ENCODE data around the gene BLM. TPM values are rescaled to one million over a fixed set of nuclear protein-coding genes. Genes with fewer than 3 reads are reported as not detected.

BLM gene
- total and polyA plus RNA-seq, 2 experiments from 2014 or later = 1.9 to 4.8 TPM

DNA sequence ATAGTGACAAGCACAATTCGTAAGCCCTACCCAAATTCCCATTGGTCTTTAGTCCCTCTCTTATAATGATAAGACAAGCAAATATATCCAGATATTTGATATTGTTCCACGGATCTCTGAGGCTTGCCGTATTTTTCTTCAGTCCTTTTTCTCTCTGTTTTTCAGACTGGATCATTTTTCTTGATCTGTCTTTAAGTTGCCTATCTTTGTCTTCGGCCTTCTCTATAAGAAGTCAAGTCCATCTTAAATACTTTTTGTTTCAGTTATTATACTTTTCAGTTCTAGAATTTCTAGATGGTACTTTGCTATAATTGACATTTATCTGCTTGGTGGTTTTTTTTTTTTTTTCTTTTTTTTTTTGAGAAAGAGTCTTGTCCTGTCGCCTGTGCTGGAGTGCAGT, 13.7 kb upstream of the BLM start:
- TF ChIP-seq EZH2 (IDR thresholded peaks at IDR 0.05; ENCODE audit: insufficient read depth, poor library complexity, severe bottlenecking) = no peak
- TF ChIP-seq EZH2phosphoT487 (IDR thresholded peaks at IDR 0.05; ENCODE audit: insufficient read depth, low read depth) = no peak
- Histone ChIP-seq H3K4me3 (no peak overlapping the region), H3K9me2 (ENCODE audit: insufficient read depth) (no peaks in the 10 kb centered on the region), H4K20me1 (ENCODE audit: insufficient read depth) (no peaks in the 10 kb centered on the region), H3K4me1 (ENCODE audit: insufficient read depth) (no peaks in the 10 kb centered on the region), H2AFZ (no peak overlapping the region), H3K36me3 (ENCODE audit: low read depth) (no peaks in the 10 kb centered on the region), H3F3A (ENCODE audit: insufficient read depth) (no peaks in the 10 kb centered on the region), H3K27ac (no peak overlapping the region), H3K9ac (no peak overlapping the region), H3K4me2 (ENCODE audit: unreplicated experiment) (no peak overlapping the region), H3K79me2 (ENCODE audit: insufficient read depth) (no peaks in the 10 kb centered on the region), H3K27me3 (replicated peaks; ENCODE audit: insufficient read depth) (no peaks in the 10 kb centered on the region), H3K9me3 (ENCODE audit: low read depth) (no peaks in the 10 kb centered on the region)
- in situ Hi-C loops (cut with MboI) = no loop called here
- DNase-seq = no peak
- 91% methylated on average over 5 of the region's 5 CpGs for WGBS, 2 experiments (ENCODE audit: low coverage in 1 of 2, low lambda C conversion rate in 2 of 2, missing lambda C conversion rate in 2 of 2)

DNA sequence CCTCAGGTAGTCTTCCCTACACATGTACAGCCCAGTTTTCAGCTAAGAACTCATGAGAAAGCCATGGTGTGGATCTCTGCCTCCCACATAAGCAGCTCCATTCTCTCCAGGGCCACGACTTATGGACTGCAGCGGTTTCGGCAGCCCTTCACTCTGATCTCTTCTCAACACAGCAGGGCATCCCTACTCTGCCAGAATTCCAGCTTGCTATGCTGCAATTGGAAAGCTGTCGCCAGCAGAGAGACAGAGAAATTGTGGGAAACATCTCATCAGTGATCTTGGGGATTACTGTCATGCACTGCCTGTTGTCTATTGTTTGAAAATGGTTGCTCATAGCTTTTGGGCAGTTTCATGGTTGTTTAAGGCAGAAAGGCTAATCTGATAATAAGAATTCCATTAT, 11.9 kb upstream of the BLM start:
- H3K9me3 ChIP-seq (ENCODE audit: low read depth) = no peaks in the 10 kb centered on the region
- H3K9me2 ChIP-seq (ENCODE audit: insufficient read depth) = no peaks in the 10 kb centered on the region
- H3K9ac ChIP-seq = no peak overlapping the region
- no peak overlapping the region for H3K4me2 ChIP-seq (ENCODE audit: unreplicated experiment)
- no peaks in the 10 kb centered on the region for H3F3A ChIP-seq (ENCODE audit: insufficient read depth)
- 90 to 96% methylated on average over 4 of the region's 4 CpGs for WGBS, 2 experiments (ENCODE audit: low coverage in 1 of 2, low lambda C conversion rate in 2 of 2, missing lambda C conversion rate in 2 of 2)
- no peaks in the 10 kb centered on the region for H3K4me1 ChIP-seq (ENCODE audit: insufficient read depth)
- H3K79me2 ChIP-seq (ENCODE audit: insufficient read depth) = no peaks in the 10 kb centered on the region
- no peak overlapping the region for H3K27ac ChIP-seq
- no peaks in the 10 kb centered on the region for H4K20me1 ChIP-seq (ENCODE audit: insufficient read depth)
- TF ChIP-seq EZH2phosphoT487 (IDR thresholded peaks at IDR 0.05; ENCODE audit: insufficient read depth, low read depth) = no peak
- TF ChIP-seq EZH2 (IDR thresholded peaks at IDR 0.05; ENCODE audit: insufficient read depth, poor library complexity, severe bottlenecking) = no peak
- H3K36me3 ChIP-seq (ENCODE audit: low read depth) = no peaks in the 10 kb centered on the region
- no peaks in the 10 kb centered on the region for H3K27me3 ChIP-seq (replicated peaks; ENCODE audit: insufficient read depth)
- H3K4me3 ChIP-seq = no peak overlapping the region
- no peak overlapping the region for H2AFZ ChIP-seq
- in situ Hi-C loops (cut with MboI) = no loop called here
- no peak for DNase-seq

DNA sequence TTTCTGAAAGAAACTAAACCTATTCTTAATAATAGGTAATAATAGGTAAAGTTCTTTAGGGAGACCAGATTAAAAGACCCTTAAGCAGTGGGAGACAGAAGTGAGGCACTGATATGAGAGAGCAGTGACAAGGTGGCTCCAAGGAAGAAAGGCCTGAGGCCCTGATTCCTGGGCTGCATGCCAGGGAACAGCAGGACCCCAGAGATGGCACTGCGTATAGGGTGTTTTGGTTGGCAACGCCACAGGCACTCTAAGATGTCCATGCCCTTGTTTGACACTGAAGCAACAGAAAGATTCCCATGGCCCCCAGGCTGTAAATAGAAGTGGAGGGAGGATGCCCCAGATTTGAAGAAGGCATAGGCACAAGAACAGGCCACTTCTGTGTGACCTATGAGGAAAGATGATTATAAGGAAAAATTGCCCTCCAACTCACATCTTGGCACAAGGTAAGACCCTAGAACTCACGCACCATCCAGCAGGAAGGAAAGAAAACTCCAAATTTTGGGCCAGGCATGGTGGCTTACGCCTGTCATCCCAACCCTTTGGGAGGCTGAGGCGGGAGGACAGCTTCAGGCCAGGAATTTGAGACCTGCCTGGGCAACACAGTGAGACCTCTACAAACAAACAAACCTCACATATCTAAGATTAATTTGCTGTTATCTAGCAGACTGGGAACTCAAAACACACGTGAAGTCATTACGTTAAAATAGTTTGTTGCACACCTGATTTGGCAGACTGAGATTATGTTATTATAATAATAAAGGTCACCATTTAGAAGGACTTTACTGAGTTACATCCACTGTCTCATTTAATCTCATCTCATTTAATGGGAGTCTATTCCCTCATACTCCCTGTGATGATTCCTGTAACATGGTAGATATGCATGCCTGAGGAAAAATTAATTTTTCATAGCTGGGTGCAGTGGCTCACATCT, 10.5 kb upstream of the BLM start:
- TF ChIP-seq EZH2phosphoT487 (IDR thresholded peaks at IDR 0.05; ENCODE audit: insufficient read depth, low read depth) = no peak
- TF ChIP-seq EZH2 (IDR thresholded peaks at IDR 0.05; ENCODE audit: insufficient read depth, poor library complexity, severe bottlenecking) = no peak
- Histone ChIP-seq H3K9me2 (ENCODE audit: insufficient read depth) (no peaks in the 10 kb centered on the region), H3K27me3 (replicated peaks; ENCODE audit: insufficient read depth) (no peaks in the 10 kb centered on the region), H3K4me2 (ENCODE audit: unreplicated experiment) (no peak overlapping the region), H3F3A (ENCODE audit: insufficient read depth) (no peaks in the 10 kb centered on the region), H2AFZ (no peak overlapping the region), H3K27ac (no peak overlapping the region), H3K4me1 (ENCODE audit: insufficient read depth) (no peaks in the 10 kb centered on the region), H3K36me3 (ENCODE audit: low read depth) (no peaks in the 10 kb centered on the region), H4K20me1 (ENCODE audit: insufficient read depth) (no peaks in the 10 kb centered on the region), H3K9me3 (ENCODE audit: low read depth) (no peaks in the 10 kb centered on the region), H3K4me3 (no peak overlapping the region), H3K79me2 (ENCODE audit: insufficient read depth) (no peaks in the 10 kb centered on the region), H3K9ac (no peak overlapping the region)
- WGBS, 2 experiments (ENCODE audit: low coverage in 1 of 2, low lambda C conversion rate in 2 of 2, missing lambda C conversion rate in 2 of 2) = 89 to 93% methylated on average over 7 of the region's 7 CpGs
- in situ Hi-C loops (cut with MboI) = no loop called here
- DNase-seq = no peak

DNA sequence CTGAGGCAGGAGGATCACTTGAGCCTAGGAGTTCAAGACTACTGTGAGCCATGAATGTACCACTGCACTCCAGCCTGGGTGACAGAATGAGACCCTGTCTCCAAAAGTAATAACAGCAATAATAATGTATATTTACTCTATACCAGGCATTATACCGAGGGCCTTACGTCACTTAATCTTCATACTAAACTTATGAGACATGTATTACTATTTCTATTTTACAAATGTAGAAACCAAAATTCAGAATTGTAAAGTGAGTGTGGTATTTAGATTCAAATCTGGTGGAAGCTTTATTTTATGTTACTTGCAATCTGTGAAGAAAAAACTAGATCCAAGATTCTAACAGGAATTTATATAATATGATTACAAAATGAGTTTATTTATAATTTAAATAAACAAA, 9.7 kb upstream of the BLM start:
- no peak for TF ChIP-seq EZH2 (IDR thresholded peaks at IDR 0.05; ENCODE audit: insufficient read depth, poor library complexity, severe bottlenecking)

More for the DNA sequence above, 9.7 kb upstream of the BLM start:
- Histone ChIP-seq H2AFZ (no peak overlapping the region), H3K36me3 (ENCODE audit: low read depth) (no peaks in the 10 kb centered on the region), H3K9ac (no peak overlapping the region), H3K79me2 (ENCODE audit: insufficient read depth) (no peaks in the 10 kb centered on the region), H3K4me3 (no peak overlapping the region), H3K27me3 (replicated peaks; ENCODE audit: insufficient read depth) (no peaks in the 10 kb centered on the region), H3F3A (ENCODE audit: insufficient read depth) (no peaks in the 10 kb centered on the region), H4K20me1 (ENCODE audit: insufficient read depth) (no peaks in the 10 kb centered on the region), H3K4me1 (ENCODE audit: insufficient read depth) (no peaks in the 10 kb centered on the region), H3K27ac (no peak overlapping the region), H3K4me2 (ENCODE audit: unreplicated experiment) (no peak overlapping the region), H3K9me2 (ENCODE audit: insufficient read depth) (no peaks in the 10 kb centered on the region), H3K9me3 (ENCODE audit: low read depth) (no peaks in the 10 kb centered on the region)
- in situ Hi-C loops (cut with MboI) = no loop called here
- DNase-seq = no peak
- 79 to 89% methylated on average over 2 of the region's 2 CpGs for WGBS, 2 experiments (ENCODE audit: low coverage in 1 of 2, low lambda C conversion rate in 2 of 2, missing lambda C conversion rate in 2 of 2)

All from GM23248 (cell line).